H1 (cell line): Measurements from ENCODE around the gene RRAGB. TPM values are rescaled to one million over a fixed set of nuclear protein-coding genes. Genes with fewer than 3 reads are reported as not detected.

Source experiments
- CTCF ChIA-PET: fragments of 300-600 bp; sonication (Branson Sonifier 250); formaldehyde crosslinking; loops from one replicate; lab custom pipeline; 2021; ENCODE audit not compliant: partially characterized antibody; lab: Charles Lee
- POLR2A ChIA-PET: fragments of 300-600 bp; sonication (Branson Sonifier 250); formaldehyde crosslinking; loops from one replicate; lab custom pipeline; 2021; ENCODE audit warnings: inconsistent platforms; ENCODE audit not compliant: partially characterized antibody; lab: Charles Lee
- DNase-seq, 2 experiments: peaks; one replicate each; pipeline versions ENCODE4 v3.0.0 to v3.0.0-alpha.2; 2010 to 2022; ENCODE audit warnings: low spot score in 2 of 2, low read depth in 1 of 2, mixed read lengths in 1 of 2
- FAIRE-seq: peaks from 2 replicates; lab custom pipeline; 2011; peaks lifted over from hg19 to GRCh38; lab: Jason Lieb, UNC
- H2AFZ ChIP-seq: 2 replicates; pipeline ENCODE4 v1.8.1; 2012; ENCODE audit warnings: low read length, inconsistent platforms
- H2AK5ac ChIP-seq: 2 replicates; pipeline ENCODE4 v1.6.1; 2013; ENCODE audit warnings: low read depth, low read length
- H2BK120ac ChIP-seq: replicated peaks from 2 replicates; pipeline ENCODE3; 2013; ENCODE audit warnings: low read depth, low read length, inconsistent platforms
- H2BK12ac ChIP-seq: 2 replicates; pipeline ENCODE4 v1.6.1; 2013; ENCODE audit warnings: low read depth, low read length
- H2BK15ac ChIP-seq: 2 replicates; pipeline ENCODE4 v1.6.1; 2013; ENCODE audit warnings: low read length
- H2BK20ac ChIP-seq: 2 replicates; pipeline ENCODE4 v1.6.1; 2013; ENCODE audit warnings: low read length
- H2BK5ac ChIP-seq: 2 replicates; pipeline ENCODE4 v1.6.1; 2013; ENCODE audit warnings: low read depth, low read length
- H3K14ac ChIP-seq: 2 replicates; pipeline ENCODE4 v1.6.1; 2013; ENCODE audit warnings: inconsistent platforms; ENCODE audit not compliant: insufficient read length
- H3K18ac ChIP-seq: 2 replicates; pipeline ENCODE4 v1.6.1; 2013; ENCODE audit warnings: low read length; ENCODE audit errors: extremely low read depth
- H3K23ac ChIP-seq: 2 replicates; pipeline ENCODE4 v1.6.1; 2013; ENCODE audit warnings: inconsistent platforms; ENCODE audit not compliant: insufficient read length
- H3K23me2 ChIP-seq: 2 replicates; pipeline ENCODE4 v1.6.1; 2013; ENCODE audit warnings: low read depth, low read length
- H3K27ac ChIP-seq: 2 replicates; pipeline ENCODE4 v1.6.1; 2011; ENCODE audit warnings: low read depth, low read length, inconsistent platforms
- H3K27me3 ChIP-seq, 4 experiments: replicated peaks in 1 of 4; 1 replicate in 1 of 4; 2 replicates in 3 of 4; pipeline versions ENCODE4 v1.6.1 to v1.8.1; 2011 to 2013; ENCODE audit warnings: low read length in 3 of 4, mild to moderate bottlenecking in 3 of 4, inconsistent platforms in 2 of 4, mixed read lengths in 2 of 4, moderate library complexity in 1 of 4; ENCODE audit not compliant: control insufficient read depth in 3 of 4, insufficient read depth in 3 of 4; ENCODE audit errors: extremely low read depth in 1 of 4
- H3K36me3 ChIP-seq, 4 experiments: 2 replicates each; pipeline versions ENCODE4 v1.6.1 to v1.8.1; 2011 to 2013; ENCODE audit warnings: mild to moderate bottlenecking in 4 of 4, low read length in 3 of 4, moderate library complexity in 2 of 4, control low read depth in 1 of 4, inconsistent platforms in 1 of 4; ENCODE audit not compliant: insufficient read depth in 4 of 4, control insufficient read depth in 2 of 4
- H3K4ac ChIP-seq: replicated peaks from 2 replicates; pipeline ENCODE3; 2013; ENCODE audit warnings: low read length, low read depth, mixed read lengths, inconsistent platforms; ENCODE audit not compliant: insufficient read length
- H3K4me1 ChIP-seq, 4 experiments: replicated peaks in 1 of 4; 1 replicate in 1 of 4; 2 replicates in 3 of 4; pipeline versions ENCODE4 v1.6.1 to v1.8.1; 2011 to 2013; ENCODE audit warnings: low read length in 3 of 4, inconsistent platforms in 2 of 4, mixed read lengths in 1 of 4; ENCODE audit not compliant: insufficient read depth in 4 of 4, control insufficient read depth in 3 of 4
- H3K4me2 ChIP-seq, 2 experiments: 2 replicates each; pipeline versions ENCODE4 v1.6.1 to v1.8.1; 2011 to 2013; ENCODE audit warnings: low read depth in 2 of 2, low read length in 2 of 2, control low read depth in 1 of 2, inconsistent platforms in 1 of 2, mild to moderate bottlenecking in 1 of 2; ENCODE audit not compliant: insufficient read depth in 1 of 2
- H3K4me3 ChIP-seq, 4 experiments: fragments of 200-600, 300-600 bp in 1 of 4; sonication (generic), shearing (Covaris generic), sonication (Bioruptor Twin) in 1 of 4; 2 replicates each; pipeline versions ENCODE4 v1.5.1 to v1.8.1; 2011 to 2016; ENCODE audit warnings: low read length in 4 of 4, low read depth in 3 of 4, control low read depth in 2 of 4, inconsistent platforms in 2 of 4, mild to moderate bottlenecking in 2 of 4, mixed read lengths in 1 of 4, moderate library complexity in 1 of 4; ENCODE audit not compliant: insufficient read depth in 2 of 4; ENCODE audit errors: extremely low read depth in 1 of 4
- H3K56ac ChIP-seq: replicated peaks from 2 replicates; pipeline ENCODE3; 2013; ENCODE audit warnings: low read depth, mild to moderate bottlenecking, mixed read lengths, low read length, inconsistent platforms; ENCODE audit not compliant: insufficient read length
- H3K79me1 ChIP-seq: 2 replicates; pipeline ENCODE4 v1.6.1; 2013; ENCODE audit warnings: low read depth, low read length, control low read depth
- H3K79me2 ChIP-seq, 2 experiments: 2 replicates each; pipeline versions ENCODE4 v1.6.1 to v1.8.1; 2012 to 2013; ENCODE audit warnings: low read length in 2 of 2, mild to moderate bottlenecking in 2 of 2, inconsistent platforms in 1 of 2; ENCODE audit not compliant: insufficient read depth in 2 of 2, control insufficient read depth in 1 of 2
- H3K9ac ChIP-seq, 4 experiments: replicated peaks in 1 of 4; 1 replicate in 1 of 4; 2 replicates in 3 of 4; pipeline versions ENCODE4 v1.6.1 to v1.8.1; 2011 to 2013; ENCODE audit warnings: low read depth in 3 of 4, low read length in 3 of 4, control low read depth in 2 of 4, mild to moderate bottlenecking in 2 of 4, moderate library complexity in 2 of 4, inconsistent platforms in 1 of 4; ENCODE audit errors: extremely low read depth in 1 of 4
- H3K9me3 ChIP-seq, 2 experiments: 2 replicates each; pipeline versions ENCODE4 v1.6.1 to v1.8.1; 2012 to 2013; ENCODE audit warnings: mild to moderate bottlenecking in 2 of 2, moderate library complexity in 2 of 2, control low read depth in 1 of 2, inconsistent platforms in 1 of 2, low read depth in 1 of 2, low read length in 1 of 2, mixed read lengths in 1 of 2; ENCODE audit not compliant: insufficient read depth in 2 of 2
- H4K20me1 ChIP-seq, 2 experiments: replicated peaks in 1 of 2; 2 replicates each; pipeline versions ENCODE3 to v1.8.1; 2011 to 2013; ENCODE audit warnings: inconsistent platforms in 2 of 2, low read length in 2 of 2, mild to moderate bottlenecking in 1 of 2; ENCODE audit not compliant: insufficient read depth in 2 of 2, control insufficient read depth in 1 of 2
- H4K5ac ChIP-seq: 2 replicates; pipeline ENCODE4 v1.6.1; 2013; ENCODE audit warnings: low read length, low read depth, mixed read lengths, inconsistent platforms; ENCODE audit not compliant: insufficient read length
- H4K8ac ChIP-seq: 2 replicates; pipeline ENCODE4 v1.8.0; 2013; ENCODE audit warnings: mild to moderate bottlenecking, moderate library complexity, low read length, inconsistent platforms; ENCODE audit not compliant: insufficient read depth; ENCODE audit errors: extremely low read depth
- H4K91ac ChIP-seq: replicated peaks from 2 replicates; pipeline ENCODE3; 2013; ENCODE audit warnings: low read length, mixed read lengths, inconsistent platforms; ENCODE audit not compliant: insufficient read length
- BRCA1 ChIP-seq: IDR thresholded peaks from 2 replicates; pipeline ENCODE4 v1.6.1; 2012; ENCODE audit warnings: low read depth, low read length, improper control_type of control experiment
- CBX5 ChIP-seq: fragments of 300-800, 300-1000 bp; sonication (generic); IDR thresholded peaks from 2 replicates; pipeline ENCODE4 v1.7.1; 2016; ENCODE audit warnings: antibody characterized with exemption, low read length, low read depth
- CHD2 ChIP-seq: IDR thresholded peaks from 2 replicates; pipeline ENCODE4 v1.6.1; 2012; ENCODE audit warnings: low read length, improper control_type of control experiment
- CTBP2 ChIP-seq: IDR thresholded peaks from 2 replicates; pipeline ENCODE4 v1.7.0; 2011; ENCODE audit warnings: borderline replicate concordance, mild to moderate bottlenecking, moderate library complexity, mixed read lengths, low read length; ENCODE audit not compliant: insufficient read depth, insufficient read length
- JUN ChIP-seq: IDR thresholded peaks from 2 replicates; pipeline ENCODE4 v1.6.1; 2011; ENCODE audit warnings: low read depth, mild to moderate bottlenecking, improper control_type of control experiment, low read length
- KDM1A ChIP-seq: fragments of 200-600, 300-600 bp; sonication (generic); IDR thresholded peaks from 2 replicates; pipeline ENCODE4 v1.7.1; 2016; ENCODE audit warnings: mild to moderate bottlenecking, low read length, borderline replicate concordance
- KDM5A ChIP-seq: fragments of 200-600 bp; IDR thresholded peaks from 2 replicates; pipeline ENCODE4 v1.7.1; 2012; ENCODE audit warnings: mild to moderate bottlenecking, low read length, inconsistent platforms, mixed read lengths
- MAFK ChIP-seq: IDR thresholded peaks from 2 replicates; pipeline ENCODE4 v1.6.1; 2012; ENCODE audit warnings: low read depth, mild to moderate bottlenecking, improper control_type of control experiment, low read length
- POU5F1 ChIP-seq: IDR thresholded peaks from 2 replicates; pipeline ENCODE4 v1.6.1; 2011; ENCODE audit warnings: low read depth, mild to moderate bottlenecking, low read length, moderate library complexity
- RBBP5 ChIP-seq: IDR thresholded peaks from 2 replicates; pipeline ENCODE4 v1.7.1; 2012; ENCODE audit warnings: low read depth, mild to moderate bottlenecking, inconsistent platforms, low read length, moderate library complexity, borderline replicate concordance
- RXRA ChIP-seq: IDR thresholded peaks from 2 replicates; pipeline ENCODE4 v1.6.1; 2011; ENCODE audit warnings: low read depth, mild to moderate bottlenecking, low read length, moderate library complexity; ENCODE audit not compliant: insufficient read depth
- SAP30 ChIP-seq: fragments of 300-600 bp; sonication (generic); IDR thresholded peaks from 2 replicates; pipeline ENCODE4 v1.7.1; 2012; ENCODE audit warnings: low read length, moderate library complexity, mild to moderate bottlenecking, inconsistent platforms; ENCODE audit not compliant: insufficient read depth, insufficient replicate concordance
- TAF1 ChIP-seq: IDR thresholded peaks from 2 replicates; pipeline ENCODE4 v1.6.1; 2011; ENCODE audit warnings: mild to moderate bottlenecking, low read depth, low read length
- TAF7 ChIP-seq: optimal IDR thresholded peaks from 2 replicates; pipeline ENCODE3; 2011; ENCODE audit warnings: low read depth, mild to moderate bottlenecking, inconsistent platforms, low read length, moderate library complexity, borderline replicate concordance
- YY1 ChIP-seq: IDR thresholded peaks from 2 replicates; pipeline ENCODE4 v1.6.1; 2011; ENCODE audit warnings: low read depth, mild to moderate bottlenecking, low read length
- WGBS, 2 experiments: shearing (Covaris generic) in 1 of 2; methylation state at CpG; one replicate each; pipeline versions ENCODE4 v1.1.6 to v1.1.7; 2013 to 2015; ENCODE audit warnings: low lambda C conversion rate in 2 of 2, mixed read lengths in 2 of 2, inconsistent platforms in 1 of 2, low coverage in 1 of 2, missing lambda C conversion rate in 1 of 2; ENCODE audit not compliant: insufficient replicate concordance in 2 of 2, insufficient coverage in 1 of 2, insufficient read length in 1 of 2; ENCODE audit errors: extremely low coverage in 1 of 2, missing lambda C conversion rate in 1 of 2; 5-methylcytosine and 5-hydroxymethylcytosine counted together
- polyA plus RNA-seq, 7 experiments: library from polyadenylated mRNA; depleted of rRNA in 3 of 7; stranded (reverse) in 5 of 7; unstranded in 2 of 7; fragments of >200 nt in 5 of 7; fragments of 200-250 nt in 2 of 7; gene quantifications; 1 replicate in 5 of 7; 2 replicates in 1 of 7; 4 replicates in 1 of 7; pipeline versions ENCODE4 v1.2.1 to v1.2.3, GENCODE V29; 2011 to 2013; ENCODE audit warnings: missing spikeins in 2 of 7, mixed read lengths in 2 of 7
- total RNA-seq: library from RNA; stranded (reverse); fragmentation: NEBNext Ultra II Directional; extraction: Animal tissue kit (Norgen Biotek cat#: 25700); gene quantifications from 2 replicates; pipeline ENCODE4 v1.2.1, GENCODE V29; 2021

The RRAGB gene
- total and polyA plus RNA-seq, 2 of the 8 experiments (the other 6 are each of a cell fraction or from before 2014, with no cell fraction given) = 5.8 to 6.8 TPM

DNA sequence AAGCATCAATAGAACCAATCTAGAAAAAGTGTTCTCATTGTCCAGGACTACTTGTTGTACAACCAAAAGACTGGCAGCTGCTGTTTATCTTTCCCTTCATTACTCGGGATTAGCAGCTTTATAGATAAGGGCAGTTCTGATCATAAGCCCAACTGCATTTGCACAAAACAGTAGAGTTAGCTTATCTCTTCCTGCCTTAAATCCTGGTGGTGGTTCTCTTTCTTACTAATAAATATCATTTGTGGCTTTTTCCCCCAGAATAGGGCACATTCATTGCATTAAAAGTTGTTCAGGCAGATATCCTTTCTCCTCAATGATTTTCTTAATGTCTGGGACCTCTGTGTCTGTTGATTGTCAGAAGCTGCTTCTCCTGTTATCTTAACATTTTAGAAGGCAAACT, 20.2 kb upstream of the RRAGB start:
- H3K79me1 ChIP-seq = no peaks in the 10 kb centered on the region
- H2AK5ac ChIP-seq = no peak overlapping the region
- no peak overlapping the region for H3K14ac ChIP-seq
- ChIA-PET POLR2A (no interaction called here), CTCF (no interaction called here)
- H3K27me3 ChIP-seq = no peaks in the 10 kb centered on the region
- no peaks in the 10 kb centered on the region for H3K4me1 ChIP-seq
- H3K36me3 ChIP-seq = no peaks in the 10 kb centered on the region
- no peak overlapping the region for H3K4me3 ChIP-seq
- DNase-seq (no peak), FAIRE-seq (no peak)
- no peak overlapping the region for H3K9ac ChIP-seq
- H2BK15ac ChIP-seq = no peak overlapping the region
- H2BK5ac ChIP-seq = no peak overlapping the region
- no peak overlapping the region for H3K27ac ChIP-seq
- H3K18ac ChIP-seq = no peak overlapping the region
- H3K79me2 ChIP-seq = no peaks in the 10 kb centered on the region
- H2BK120ac ChIP-seq = no peak overlapping the region
- H2BK12ac ChIP-seq = no peak overlapping the region
- no peak overlapping the region for H3K4me2 ChIP-seq
- H4K91ac ChIP-seq = no peak overlapping the region
- WGBS, 2 experiments = 80% methylated on average over 1 of the region's 1 CpG; no CpG with 5 or more reads in 1 of the 2 experiments
- H3K23ac ChIP-seq = no peak overlapping the region
- H4K5ac ChIP-seq = no peak overlapping the region
- peaks cover 3 to 8% of the 10 kb centered on the region in 2 experiments; a peak in 2 of 4 replicates for H3K9me3 ChIP-seq
- no peak overlapping the region for H2BK20ac ChIP-seq
- H4K20me1 ChIP-seq = no peaks in the 10 kb centered on the region
- H3K23me2 ChIP-seq = no peaks in the 10 kb centered on the region
- no peak overlapping the region for H3K56ac ChIP-seq
- H3K4ac ChIP-seq = no peak overlapping the region
- no peak overlapping the region for H2AFZ ChIP-seq
- H4K8ac ChIP-seq = no peak overlapping the region
- TF ChIP-seq TAF7 (no peak), SAP30 (no peak), POU5F1 (no peak), KDM5A (no peak), JUN (no peak), CHD2 (no peak), CTBP2 (no peak), CBX5 (no peak), TAF1 (no peak), RBBP5 (no peak), MAFK (no peak), KDM1A (no peak), BRCA1 (no peak), RXRA (no peak), YY1 (no peak)
